Right lobe of liver (tissue), 4 donors: Measurements from ENCODE around the gene DNAAF8.

Experiments used
- CTCF ChIP-seq, 4 donors: fragments of 200-600 bp in 3 of 4; fragments of 450-650 bp in 1 of 4; IDR thresholded peaks; one replicate each; pipeline versions ENCODE4 v1.5.1 to v1.8.0; 2016 to 2022; ENCODE audit warnings: antibody characterized with exemption in 4 of 4, mild to moderate bottlenecking in 2 of 4
- POLR2A ChIP-seq: fragments of 450-650 bp; IDR thresholded peaks from one replicate; pipeline ENCODE4 v1.6.1; 2017; ENCODE audit warnings: antibody characterized with exemption, mild to moderate bottlenecking
- donor health status: DM: no; HTN: no; CAD: no.
- donor health status: DM: no; HTN: no; CAD: no.
- donor health status: DM: no; HTN: yes; CAD: no.

GRCh38 chr16:4696172-4696904 lies 38.0 kb upstream of the DNAAF8 start:
- TF ChIP-seq CTCF (IDR thresholded peaks at IDR 0.05) (no peak), POLR2A (no peak)
